Right atrium auricular region (tissue), 2 donors: Measurements from ENCODE around the gene LYPD6B. TPM values are rescaled to one million over a fixed set of nuclear protein-coding genes. Genes with fewer than 3 reads are reported as not detected.

Experiments
- DNase-seq: peaks from one replicate; pipeline ENCODE4 v3.0.0-alpha.2; 2019; ENCODE audit warnings: low spot score
- H3K27ac ChIP-seq, 2 donors: fragments of 200-600 bp; sonication (generic); 1 replicate in 1 of 2; 2 replicates in 1 of 2; pipeline ENCODE4 v1.5.1; 2016 to 2019
- H3K27me3 ChIP-seq, 2 donors: fragments of 200-600 bp; sonication (generic); one replicate each; pipeline versions ENCODE4 v1.5.1 to v1.6.0; 2017 to 2019
- H3K36me3 ChIP-seq: fragments of 200-600 bp; sonication (generic); one replicate; pipeline ENCODE4 v1.5.1; 2016
- H3K4me1 ChIP-seq, 2 donors: fragments of 200-600 bp; sonication (generic); one replicate each; pipeline versions ENCODE4 v1.5.1 to v1.6.0; 2017 to 2019
- H3K4me3 ChIP-seq, 2 donors: fragments of 200-600 bp; sonication (generic); 1 replicate in 1 of 2; 2 replicates in 1 of 2; pipeline ENCODE4 v1.5.1; 2017 to 2019; ENCODE audit warnings: mild to moderate bottlenecking in 1 of 2, moderate library complexity in 1 of 2
- H3K9me3 ChIP-seq, 2 donors: fragments of 200-600 bp; sonication (generic); one replicate each; pipeline ENCODE4 v1.5.1; 2019
- total RNA-seq, 2 donors: library from RNA; depleted of rRNA; stranded (reverse); fragments of >200 nt; gene quantifications; one replicate each; pipeline ENCODE4 v1.1.0, GENCODE V29; 2016
- TF ChIP-seq, protein P1 (sequence below), 2 donors: fragments of 200-600 bp; sonication (generic); IDR thresholded peaks; one replicate each; pipeline ENCODE4 v1.5.1; 2019; ENCODE audit warnings: antibody characterized with exemption in 2 of 2

The LYPD6B gene
- total RNA-seq, 2 donors from 2014 or later, result 0.28 TPM; not detected in 1

DNA sequence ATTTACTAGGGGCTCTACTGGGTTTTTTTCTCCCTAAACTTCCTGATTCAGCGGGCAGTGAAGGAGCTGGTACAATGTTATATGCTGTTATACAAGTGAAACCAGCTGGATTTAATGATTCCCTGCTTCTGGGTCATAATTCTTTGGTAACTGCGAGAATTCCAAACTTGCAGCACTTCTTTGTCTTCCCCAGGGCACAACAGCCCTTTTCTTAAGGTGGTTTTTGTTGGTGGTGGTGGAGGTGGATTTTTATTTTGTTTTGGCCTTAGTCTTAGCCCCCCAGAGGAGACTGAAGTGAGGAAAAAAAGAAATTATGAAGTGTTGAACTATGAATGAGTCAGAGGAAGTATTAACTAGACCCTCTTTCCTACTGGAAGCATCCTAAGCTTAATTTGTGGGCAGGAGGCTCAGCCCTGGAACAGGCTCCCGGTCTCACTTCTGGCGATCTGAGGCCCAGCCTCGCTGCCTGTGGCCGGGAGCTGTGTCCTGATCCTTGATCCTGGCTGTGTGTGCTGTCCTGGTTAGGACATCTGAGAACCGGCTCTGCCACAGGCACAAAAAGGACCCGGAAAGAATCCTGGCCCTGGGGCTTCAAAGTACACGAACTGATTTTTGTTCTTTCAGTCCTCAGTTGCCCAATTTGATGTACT, 141.9 kb downstream of the LYPD6B start:
- DNase-seq, result no peak
- Histone ChIP-seq H3K36me3 (no peaks in the 10 kb centered on the region), H3K27ac (no peak overlapping the region), H3K9me3 (no peaks in the 10 kb centered on the region), H3K4me1 (no peaks in the 10 kb centered on the region), H3K27me3 (no peaks in the 10 kb centered on the region), H3K4me3 (no peak overlapping the region)
- TF ChIP-seq, protein P1, sequence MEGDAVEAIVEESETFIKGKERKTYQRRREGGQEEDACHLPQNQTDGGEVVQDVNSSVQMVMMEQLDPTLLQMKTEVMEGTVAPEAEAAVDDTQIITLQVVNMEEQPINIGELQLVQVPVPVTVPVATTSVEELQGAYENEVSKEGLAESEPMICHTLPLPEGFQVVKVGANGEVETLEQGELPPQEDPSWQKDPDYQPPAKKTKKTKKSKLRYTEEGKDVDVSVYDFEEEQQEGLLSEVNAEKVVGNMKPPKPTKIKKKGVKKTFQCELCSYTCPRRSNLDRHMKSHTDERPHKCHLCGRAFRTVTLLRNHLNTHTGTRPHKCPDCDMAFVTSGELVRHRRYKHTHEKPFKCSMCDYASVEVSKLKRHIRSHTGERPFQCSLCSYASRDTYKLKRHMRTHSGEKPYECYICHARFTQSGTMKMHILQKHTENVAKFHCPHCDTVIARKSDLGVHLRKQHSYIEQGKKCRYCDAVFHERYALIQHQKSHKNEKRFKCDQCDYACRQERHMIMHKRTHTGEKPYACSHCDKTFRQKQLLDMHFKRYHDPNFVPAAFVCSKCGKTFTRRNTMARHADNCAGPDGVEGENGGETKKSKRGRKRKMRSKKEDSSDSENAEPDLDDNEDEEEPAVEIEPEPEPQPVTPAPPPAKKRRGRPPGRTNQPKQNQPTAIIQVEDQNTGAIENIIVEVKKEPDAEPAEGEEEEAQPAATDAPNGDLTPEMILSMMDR (IDR thresholded peaks at IDR 0.05), result no peak

- Histone ChIP-seq H3K27me3 (no peaks in the 10 kb centered on the region), H3K4me1 (no peaks in the 10 kb centered on the region), H3K9me3 (no peaks in the 10 kb centered on the region), H3K36me3 (no peaks in the 10 kb centered on the region), H3K4me3 (no peak overlapping the region), H3K27ac (no peak overlapping the region)
- no peak for DNase-seq
- TF ChIP-seq, protein P1 (IDR thresholded peaks at IDR 0.05), result no peak
Measured at GRCh38 chr2:149183187-149183586, 144.7 kb downstream of the LYPD6B start.

DNA sequence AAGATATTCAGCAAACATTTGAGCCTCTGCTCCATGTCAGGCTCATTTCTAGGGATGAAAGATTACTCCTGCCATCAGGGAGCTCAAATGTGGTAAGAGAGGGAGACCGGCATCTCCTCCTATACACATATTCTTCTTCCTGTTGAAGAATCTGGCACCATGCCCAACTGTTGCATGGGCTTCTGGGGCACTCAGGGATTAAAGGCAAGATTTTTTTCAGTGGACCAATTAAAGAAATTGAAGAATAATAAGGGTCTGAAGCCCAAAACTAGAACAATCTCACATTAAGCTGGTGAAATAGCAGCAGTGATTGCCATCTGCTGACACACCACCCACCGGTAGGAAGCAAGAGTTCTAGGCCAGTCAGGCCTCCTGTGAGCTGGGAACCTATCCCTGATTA, 146.5 kb downstream of the LYPD6B start:
- H3K36me3 ChIP-seq, result no peaks in the 10 kb centered on the region
- H3K27me3 ChIP-seq, result no peaks in the 10 kb centered on the region
- no peaks in the 10 kb centered on the region for H3K9me3 ChIP-seq
- H3K4me3 ChIP-seq, result no peak overlapping the region
- no peaks in the 10 kb centered on the region for H3K4me1 ChIP-seq
- TF ChIP-seq, protein P1 (IDR thresholded peaks at IDR 0.05), result no peak
- H3K27ac ChIP-seq, result no peak overlapping the region
- no peak for DNase-seq

- H3K9me3 ChIP-seq, result no peaks in the 10 kb centered on the region
- H3K27me3 ChIP-seq, result no peaks in the 10 kb centered on the region
- TF ChIP-seq, protein P1 (IDR thresholded peaks at IDR 0.05), result no peak
- no peak overlapping the region for H3K4me3 ChIP-seq
- no peaks in the 10 kb centered on the region for H3K36me3 ChIP-seq
- H3K27ac ChIP-seq, result no peak overlapping the region
- DNase-seq, result no peak
- no peaks in the 10 kb centered on the region for H3K4me1 ChIP-seq
Measured at GRCh38 chr2:149185942-149186490, 147.5 kb downstream of the LYPD6B start.

DNA sequence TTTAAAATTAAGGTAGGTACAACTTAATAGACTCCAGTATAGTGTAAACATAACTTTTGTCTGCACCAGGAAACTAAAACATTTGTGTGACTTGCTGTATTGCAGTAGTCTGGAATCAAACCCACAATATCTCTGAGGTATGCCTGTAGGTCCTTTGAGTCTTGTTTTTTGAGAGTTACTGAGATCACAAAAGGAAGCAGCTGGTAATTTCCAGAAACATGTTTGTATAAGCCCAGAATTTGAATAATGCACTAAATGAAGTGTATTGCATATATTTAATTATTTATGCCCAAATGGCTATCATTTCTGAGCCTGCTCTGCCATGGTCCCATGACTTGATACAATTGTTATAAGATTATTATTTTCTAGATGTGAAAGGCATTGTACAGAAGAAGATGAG, 148.6 kb downstream of the LYPD6B start:
- no peaks in the 10 kb centered on the region for H3K36me3 ChIP-seq
- TF ChIP-seq, protein P1 (IDR thresholded peaks at IDR 0.05), result no peak
- H3K27me3 ChIP-seq, result no peaks in the 10 kb centered on the region
- no peaks in the 10 kb centered on the region for H3K9me3 ChIP-seq
- no peaks in the 10 kb centered on the region for H3K4me1 ChIP-seq
- no peak overlapping the region for H3K27ac ChIP-seq
- H3K4me3 ChIP-seq, result no peak overlapping the region
- no peak for DNase-seq

DNA sequence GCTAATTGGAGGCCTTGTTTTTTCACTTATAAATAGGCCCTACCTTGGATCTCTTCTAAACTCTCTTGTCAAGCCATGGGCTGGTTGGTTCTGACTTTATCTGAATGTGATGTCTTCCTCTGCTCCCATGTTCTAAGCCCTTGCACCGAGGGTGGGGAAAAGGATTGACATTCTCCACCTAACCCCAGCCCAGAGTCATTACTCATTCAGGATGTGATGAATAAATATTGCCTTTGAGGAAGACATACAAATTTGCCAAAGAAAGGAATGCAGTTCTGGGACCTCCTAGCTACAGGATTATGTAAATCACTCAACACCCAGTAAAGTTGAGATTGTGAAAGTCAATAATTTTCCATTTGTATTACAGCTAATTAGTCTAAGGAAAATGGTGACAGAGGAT, 149.8 kb downstream of the LYPD6B start:
- TF ChIP-seq, protein P1 (IDR thresholded peaks at IDR 0.05), result no peak
- Histone ChIP-seq H3K36me3 (no peaks in the 10 kb centered on the region), H3K27ac (no peak overlapping the region), H3K4me3 (no peak overlapping the region), H3K9me3 (no peaks in the 10 kb centered on the region), H3K4me1 (no peaks in the 10 kb centered on the region), H3K27me3 (no peaks in the 10 kb centered on the region)
- no peak for DNase-seq
